BLaER1 treated with 17β-estradiol and CSF1 and Interleukin-3, amounts not matched to agents 10 nM and 100 nM (cell line): ENCODE data around the gene ATRN.

Experiments used
- H3K27ac ChIP-seq, 11 experiments: shearing (Covaris generic); formaldehyde crosslinking; 2 replicates each; pipeline ENCODE4 v1.8.1; 2022
- H3K27me3 ChIP-seq, 11 experiments: shearing (Covaris generic); formaldehyde crosslinking; 2 replicates each; pipeline ENCODE4 v1.8.1; 2022
- H3K36me3 ChIP-seq, 11 experiments: shearing (Covaris generic); formaldehyde crosslinking; 2 replicates each; pipeline ENCODE4 v1.8.1; 2022
- H3K4me1 ChIP-seq, 10 experiments: shearing (Covaris generic); formaldehyde crosslinking; 2 replicates each; pipeline ENCODE4 v1.8.1; 2022
- H3K4me2 ChIP-seq, 11 experiments: shearing (Covaris generic); formaldehyde crosslinking; 2 replicates each; pipeline ENCODE4 v1.8.1; 2022
- H3K4me3 ChIP-seq, 10 experiments: shearing (Covaris generic); formaldehyde crosslinking; 2 replicates each; pipeline ENCODE4 v1.8.1; 2022
- H3K9ac ChIP-seq, 11 experiments: shearing (Covaris generic); formaldehyde crosslinking; 2 replicates each; pipeline ENCODE4 v1.8.1; 2022
- H3K9me3 ChIP-seq, 11 experiments: shearing (Covaris generic); formaldehyde crosslinking; replicated peaks in 1 of 11; 2 replicates each; pipeline ENCODE4 v1.8.1; 2022
- H4K20me1 ChIP-seq, 11 experiments: shearing (Covaris generic); formaldehyde crosslinking; 2 replicates each; pipeline ENCODE4 v1.8.1; 2022
- Cebpa-rat ChIP-seq, 11 experiments: shearing (Covaris generic); IDR thresholded peaks; 2 replicates each; pipeline ENCODE4 v1.8.1; 2022

The ATRN gene

GRCh38 chr20:3628502-3629314 lies 157.9 kb downstream of the ATRN start:
- H3K4me1 ChIP-seq: peaks cover 0 to under 1% (median 0%) of the 10 kb centered on the region in 10 experiments; a peak in 2 of 20 replicates
- H3K27ac ChIP-seq: no peak overlapping the region
- no peak overlapping the region for H3K9ac ChIP-seq
- H3K36me3 ChIP-seq: peaks cover 9 to 99% (median 28%) of the 10 kb centered on the region in 11 experiments; a peak in 17 of 22 replicates
- no peaks in the 10 kb centered on the region for H3K9me3 ChIP-seq
- H3K4me3 ChIP-seq: no peak overlapping the region
- H4K20me1 ChIP-seq: no peaks in the 10 kb centered on the region; a peak in 1 of 22 replicates
- no peaks in the 10 kb centered on the region for H3K27me3 ChIP-seq
- TF ChIP-seq Cebpa-rat (IDR thresholded peaks at IDR 0.05): 0 out of 22 replicates have a peak, but pooled peaks of 1 of the 11 experiments have one; percentile 9
- H3K4me2 ChIP-seq: no peak overlapping the region

GRCh38 chr20:3629893-3630292 lies 159.1 kb downstream of the ATRN start:
- Histone ChIP-seq H3K36me3 (peaks cover 12 to 99% (median 32%) of the 10 kb centered on the region in 11 experiments; a peak in 18 of 22 replicates), H4K20me1 (no peaks in the 10 kb centered on the region; a peak in 1 of 22 replicates), H3K9ac (no peak overlapping the region), H3K27ac (no peak overlapping the region), H3K9me3 (no peaks in the 10 kb centered on the region), H3K4me2 (no peak overlapping the region), H3K4me3 (no peak overlapping the region), H3K4me1 (peaks cover 0 to 7% (median 0%) of the 10 kb centered on the region in 10 experiments; a peak in 5 of 20 replicates), H3K27me3 (no peaks in the 10 kb centered on the region)
- no peak for TF ChIP-seq Cebpa-rat (IDR thresholded peaks at IDR 0.05)

GRCh38 chr20:3630429-3630828 lies 159.6 kb downstream of the ATRN start:
- Histone ChIP-seq H3K27ac (no peak overlapping the region), H3K4me3 (no peak overlapping the region), H3K9ac (no peak overlapping the region), H3K36me3 (peaks cover 12 to 97% (median 32%) of the 10 kb centered on the region in 11 experiments; a peak in 18 of 22 replicates), H3K9me3 (no peaks in the 10 kb centered on the region), H3K4me2 (no peak overlapping the region), H3K4me1 (peaks cover 0 to 7% (median 0%) of the 10 kb centered on the region in 10 experiments; a peak in 5 of 20 replicates), H3K27me3 (no peaks in the 10 kb centered on the region), H4K20me1 (no peaks in the 10 kb centered on the region; a peak in 1 of 22 replicates)
- TF ChIP-seq Cebpa-rat (IDR thresholded peaks at IDR 0.05): no peak

GRCh38 chr20:3631534-3631933 lies 160.7 kb downstream of the ATRN start:
- Histone ChIP-seq H3K4me3 (no peak overlapping the region), H3K9me3 (no peaks in the 10 kb centered on the region), H3K4me2 (no peak overlapping the region), H3K4me1 (peaks cover 0 to 7% (median 0%) of the 10 kb centered on the region in 10 experiments; a peak in 5 of 20 replicates), H3K27me3 (no peaks in the 10 kb centered on the region), H3K9ac (no peak overlapping the region), H3K36me3 (peaks cover 12 to 96% (median 31%) of the 10 kb centered on the region in 11 experiments; a peak in 16 of 22 replicates), H4K20me1 (no peaks in the 10 kb centered on the region), H3K27ac (no peak overlapping the region)
- TF ChIP-seq Cebpa-rat (IDR thresholded peaks at IDR 0.05): no peak

- no peak overlapping the region for H3K9ac ChIP-seq
- H3K9me3 ChIP-seq: no peaks in the 10 kb centered on the region
- peaks cover 0 to 7% (median 0%) of the 10 kb centered on the region in 10 experiments; a peak in 5 of 20 replicates for H3K4me1 ChIP-seq
- H3K27me3 ChIP-seq: no peaks in the 10 kb centered on the region
- H3K4me3 ChIP-seq: no peak overlapping the region
- no peak overlapping the region for H3K4me2 ChIP-seq
- no peak for TF ChIP-seq Cebpa-rat (IDR thresholded peaks at IDR 0.05)
- H3K27ac ChIP-seq: no peak overlapping the region
- peaks cover 12 to 92% (median 24%) of the 10 kb centered on the region in 11 experiments; a peak in 16 of 22 replicates for H3K36me3 ChIP-seq
- no peaks in the 10 kb centered on the region for H4K20me1 ChIP-seq
Measured at GRCh38 chr20:3632311-3633004, 161.6 kb downstream of the ATRN start.

- Histone ChIP-seq H3K27me3 (no peaks in the 10 kb centered on the region), H3K4me3 (no peak overlapping the region), H4K20me1 (no peaks in the 10 kb centered on the region), H3K9ac (no peak overlapping the region), H3K27ac (no peak overlapping the region), H3K9me3 (peaks cover 0 to 9% (median 0%) of the 10 kb centered on the region in 11 experiments; a peak in 1 of 22 replicates), H3K4me2 (peak overlapping the region in 3 of 11 experiments; percentile 13 to 35 (median 34); a peak in 4 of 22 replicates), H3K4me1 (peaks cover 0 to 11% (median 1%) of the 10 kb centered on the region in 10 experiments; a peak in 13 of 20 replicates), H3K36me3 (peaks cover 5 to 90% (median 16%) of the 10 kb centered on the region in 11 experiments; a peak in 16 of 22 replicates)
- no peak for TF ChIP-seq Cebpa-rat (IDR thresholded peaks at IDR 0.05)
Measured at GRCh38 chr20:3633913-3634478, 163.2 kb downstream of the ATRN start.

GRCh38 chr20:3635346-3635745 lies 164.5 kb downstream of the ATRN start:
- H3K27ac ChIP-seq: no peak overlapping the region
- no peaks in the 10 kb centered on the region for H4K20me1 ChIP-seq
- peaks cover 3 to 22% (median 12%) of the 10 kb centered on the region in 11 experiments; a peak in 20 of 22 replicates for H3K9me3 ChIP-seq
- H3K27me3 ChIP-seq: no peaks in the 10 kb centered on the region
- TF ChIP-seq Cebpa-rat (IDR thresholded peaks at IDR 0.05): no peak
- H3K36me3 ChIP-seq: peaks cover 4 to 90% (median 18%) of the 10 kb centered on the region in 11 experiments; a peak in 17 of 22 replicates
- no peak overlapping the region for H3K9ac ChIP-seq
- H3K4me1 ChIP-seq: peaks cover 0 to 21% (median 11%) of the 10 kb centered on the region in 10 experiments; a peak in 14 of 20 replicates
- H3K4me3 ChIP-seq: no peak overlapping the region
- no peak overlapping the region for H3K4me2 ChIP-seq

GRCh38 chr20:3640259-3640658 lies 169.4 kb downstream of the ATRN start:
- Histone ChIP-seq H3K36me3 (peaks cover 5 to 92% (median 45%) of the 10 kb centered on the region in 11 experiments; a peak in 21 of 22 replicates), H3K9ac (no peak overlapping the region), H4K20me1 (no peaks in the 10 kb centered on the region), H3K27me3 (no peaks in the 10 kb centered on the region), H3K4me3 (no peak overlapping the region), H3K4me2 (no peak overlapping the region), H3K27ac (no peak overlapping the region), H3K9me3 (peaks cover 10 to 25% (median 20%) of the 10 kb centered on the region in 11 experiments; a peak in 20 of 22 replicates), H3K4me1 (peaks cover 0 to 20% (median 12%) of the 10 kb centered on the region in 10 experiments; a peak in 14 of 20 replicates)
- TF ChIP-seq Cebpa-rat (IDR thresholded peaks at IDR 0.05): no peak
